ENCODE results near the gene DROSHA. TPM values are rescaled to one million over a fixed set of nuclear protein-coding genes. Genes with fewer than 3 reads are reported as not detected.

The DROSHA gene
- total RNA-seq, 3 donors from 2014 or later: 46.6 to 72.4 (median 53.3) TPM

- Histone ChIP-seq H3K36me3 (ENCODE audit: low read depth) (no peaks in the 10 kb centered on the region), H3K4me1 (ENCODE audit: low read depth) (no peaks in the 10 kb centered on the region), H3K4me3 (no peak overlapping the region), H3K9me3 (no peaks in the 10 kb centered on the region)
- intact Hi-C loops (cut with DNase I, micrococcal nuclease): no loop called here
- TF ChIP-seq, protein P1, sequence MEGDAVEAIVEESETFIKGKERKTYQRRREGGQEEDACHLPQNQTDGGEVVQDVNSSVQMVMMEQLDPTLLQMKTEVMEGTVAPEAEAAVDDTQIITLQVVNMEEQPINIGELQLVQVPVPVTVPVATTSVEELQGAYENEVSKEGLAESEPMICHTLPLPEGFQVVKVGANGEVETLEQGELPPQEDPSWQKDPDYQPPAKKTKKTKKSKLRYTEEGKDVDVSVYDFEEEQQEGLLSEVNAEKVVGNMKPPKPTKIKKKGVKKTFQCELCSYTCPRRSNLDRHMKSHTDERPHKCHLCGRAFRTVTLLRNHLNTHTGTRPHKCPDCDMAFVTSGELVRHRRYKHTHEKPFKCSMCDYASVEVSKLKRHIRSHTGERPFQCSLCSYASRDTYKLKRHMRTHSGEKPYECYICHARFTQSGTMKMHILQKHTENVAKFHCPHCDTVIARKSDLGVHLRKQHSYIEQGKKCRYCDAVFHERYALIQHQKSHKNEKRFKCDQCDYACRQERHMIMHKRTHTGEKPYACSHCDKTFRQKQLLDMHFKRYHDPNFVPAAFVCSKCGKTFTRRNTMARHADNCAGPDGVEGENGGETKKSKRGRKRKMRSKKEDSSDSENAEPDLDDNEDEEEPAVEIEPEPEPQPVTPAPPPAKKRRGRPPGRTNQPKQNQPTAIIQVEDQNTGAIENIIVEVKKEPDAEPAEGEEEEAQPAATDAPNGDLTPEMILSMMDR (IDR thresholded peaks at IDR 0.05): no peak
- ATAC-seq: no peak
- no peak for DNase-seq
Observed at GRCh38 chr5:31415960-31416359, 115.9 kb downstream of the DROSHA start.

DNA sequence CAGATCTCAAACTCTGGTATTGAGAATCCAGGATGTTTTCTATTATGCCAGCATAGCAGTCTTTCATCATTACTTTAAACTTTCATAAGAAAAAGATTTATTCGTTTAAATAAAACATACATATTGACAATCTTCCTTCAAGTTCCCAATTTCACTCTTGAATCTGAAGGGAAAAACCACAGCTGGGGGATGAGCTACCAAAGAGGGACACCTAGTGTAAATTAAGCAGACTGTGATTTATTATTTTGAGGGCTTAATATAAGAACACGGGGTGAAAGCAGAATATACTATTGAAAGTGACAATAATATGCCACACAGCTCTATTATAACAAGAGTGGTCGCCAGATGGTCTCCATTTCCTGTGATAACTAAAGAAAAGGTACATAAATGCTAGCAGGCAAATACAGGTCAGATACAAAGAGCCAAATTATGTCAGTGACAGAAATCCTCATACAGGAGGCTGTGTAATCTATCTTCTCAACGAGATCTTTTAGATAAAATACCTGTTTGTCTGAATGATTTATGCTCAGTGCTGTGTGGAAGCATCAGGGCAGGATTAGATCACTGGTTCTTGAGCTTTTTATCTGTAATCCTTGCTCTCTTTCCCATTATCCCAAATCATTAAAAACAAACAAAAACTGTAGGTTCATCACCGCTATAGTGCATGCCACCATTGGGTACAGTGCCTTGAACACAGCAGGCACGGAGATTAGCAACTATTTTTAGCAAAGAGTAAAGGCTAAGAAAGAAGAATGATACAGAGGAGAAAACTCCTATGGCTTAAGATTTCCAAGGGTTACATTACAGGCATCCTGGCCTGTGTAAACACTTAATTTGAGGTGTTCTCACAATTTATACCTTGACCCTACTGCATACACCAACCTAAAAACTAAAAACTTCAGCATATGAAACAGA is 116.6 kb downstream of the DROSHA start:
- DNase-seq (no peak), ATAC-seq (no peak)
- TF ChIP-seq, protein P1 (IDR thresholded peaks at IDR 0.05): no peak
- intact Hi-C loops (cut with DNase I, micrococcal nuclease): no loop called here
- no peaks in the 10 kb centered on the region for H3K4me1 ChIP-seq (ENCODE audit: low read depth)
- no peak overlapping the region for H3K4me3 ChIP-seq
- no peaks in the 10 kb centered on the region for H3K36me3 ChIP-seq (ENCODE audit: low read depth)
- H3K9me3 ChIP-seq: no peaks in the 10 kb centered on the region

DNA sequence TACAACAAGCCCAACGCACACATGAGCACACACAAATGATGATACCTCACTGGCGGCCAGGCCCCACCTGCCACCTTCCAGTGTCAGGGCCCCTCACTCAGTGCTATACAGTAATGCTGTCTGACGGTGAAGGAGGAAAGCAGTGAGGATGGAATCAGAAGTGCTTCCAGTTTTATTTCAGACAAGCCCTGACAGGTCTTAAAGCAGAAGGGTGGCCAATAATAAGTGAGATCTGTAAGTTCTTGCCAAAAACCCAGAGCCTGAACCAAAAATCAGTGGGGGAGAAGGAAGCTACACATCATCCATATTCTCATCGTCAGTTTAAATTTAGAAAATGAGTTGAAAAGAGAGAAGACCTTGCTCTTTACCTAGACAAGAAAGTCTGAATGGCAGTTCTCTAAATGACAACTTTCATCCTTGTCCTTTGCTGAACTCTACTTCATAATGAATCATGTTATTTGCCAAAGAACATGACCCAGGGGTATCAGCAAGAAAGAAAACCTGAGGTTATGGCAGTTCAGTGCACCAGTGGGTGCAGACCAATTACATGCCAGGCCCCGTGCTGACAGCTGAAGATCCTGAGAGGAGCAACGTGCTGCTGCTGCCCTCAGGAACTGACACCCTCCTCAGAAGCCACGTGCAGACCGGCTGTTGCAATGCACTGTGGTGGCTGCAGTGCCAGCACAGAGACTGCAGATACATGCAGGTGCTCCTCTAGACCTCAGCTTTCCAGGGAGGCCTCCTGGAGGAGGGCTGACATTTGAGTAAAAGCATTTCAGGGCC is 118.7 kb downstream of the DROSHA start:
- Histone ChIP-seq H3K36me3 (ENCODE audit: low read depth) (no peaks in the 10 kb centered on the region), H3K4me1 (ENCODE audit: low read depth) (no peaks in the 10 kb centered on the region), H3K9me3 (no peaks in the 10 kb centered on the region), H3K4me3 (no peak overlapping the region)
- no peak for ATAC-seq
- no peak for DNase-seq
- TF ChIP-seq, protein P1 (IDR thresholded peaks at IDR 0.05): no peak
- intact Hi-C loops (cut with DNase I, micrococcal nuclease): no loop called here

DNA sequence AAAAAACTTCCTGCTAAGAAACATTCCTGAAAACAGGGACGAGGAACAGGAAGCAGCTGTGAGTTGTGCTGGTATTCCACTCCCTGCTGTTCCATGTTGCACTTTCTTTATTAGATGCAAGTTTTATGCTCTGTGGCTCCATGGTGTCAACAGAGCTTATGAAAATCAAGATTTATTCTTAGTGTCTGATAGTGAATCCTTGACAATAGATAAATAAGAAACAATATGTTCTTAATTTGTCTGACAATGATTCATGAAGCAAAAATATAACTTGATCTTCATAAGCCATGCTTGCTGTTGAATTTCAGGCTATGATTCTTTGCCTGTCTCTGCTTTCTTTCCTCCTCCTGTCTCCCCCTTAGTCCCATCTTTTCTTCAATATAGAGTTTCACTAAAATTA is 119.6 kb downstream of the DROSHA start:
- DNase-seq (no peak), ATAC-seq (no peak)
- intact Hi-C loops (cut with DNase I, micrococcal nuclease): no loop called here
- no peaks in the 10 kb centered on the region for H3K9me3 ChIP-seq
- no peaks in the 10 kb centered on the region for H3K36me3 ChIP-seq (ENCODE audit: low read depth)
- TF ChIP-seq, protein P1 (IDR thresholded peaks at IDR 0.05): no peak
- no peaks in the 10 kb centered on the region for H3K4me1 ChIP-seq (ENCODE audit: low read depth)
- no peak overlapping the region for H3K4me3 ChIP-seq

DNA sequence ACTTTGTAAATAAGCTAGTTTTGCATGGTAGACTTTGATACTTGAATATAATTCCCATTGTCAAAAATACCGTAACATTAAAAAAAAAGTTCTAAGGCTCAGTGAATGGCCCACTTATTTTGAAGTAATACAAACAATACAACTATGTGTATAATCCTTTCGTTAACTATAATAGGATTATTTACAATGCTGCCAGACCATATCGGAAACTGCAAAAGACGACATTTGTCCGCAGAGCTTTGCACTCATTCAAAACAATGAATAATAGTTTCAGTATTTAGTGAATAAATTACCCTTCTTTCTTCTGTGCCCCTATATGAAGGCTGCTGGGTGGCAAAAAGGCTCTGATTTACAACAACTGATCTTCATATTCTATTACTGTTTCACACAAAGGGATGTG is 121.8 kb downstream of the DROSHA start:
- H3K9me3 ChIP-seq: no peaks in the 10 kb centered on the region
- H3K4me3 ChIP-seq: no peak overlapping the region
- intact Hi-C loops (cut with DNase I, micrococcal nuclease): no loop called here
- H3K4me1 ChIP-seq (ENCODE audit: low read depth): no peaks in the 10 kb centered on the region
- no peaks in the 10 kb centered on the region for H3K36me3 ChIP-seq (ENCODE audit: low read depth)
- no peak for DNase-seq
- ATAC-seq: no peak
- TF ChIP-seq, protein P1 (IDR thresholded peaks at IDR 0.05): no peak

Measured in mucosa of descending colon (tissue), 3 donors.